ENCODE measurements around the gene ZSCAN5C. TPM values are rescaled to one million over a fixed set of nuclear protein-coding genes. Genes with fewer than 3 reads are reported as not detected.

Gene ZSCAN5C
- total RNA-seq, 4 donors from 2014 or later = not detected

GRCh38 chr19:56176881-56177280 lies 25.2 kb upstream of the ZSCAN5C start:
- TF ChIP-seq CTCF (IDR thresholded peaks at IDR 0.05) (no peak), POLR2A (IDR thresholded peaks at IDR 0.05) (no peak)
- Histone ChIP-seq H3K27ac (no peak overlapping the region), H3K4me1 (no peaks in the 10 kb centered on the region), H3K4me3 (no peak overlapping the region), H3K36me3 (no peaks in the 10 kb centered on the region), H3K9me3 (no peaks in the 10 kb centered on the region), H3K27me3 (no peaks in the 10 kb centered on the region)
- DNase-seq = no peak

- no peak overlapping the region for H3K27ac ChIP-seq
- no peaks in the 10 kb centered on the region for H3K27me3 ChIP-seq
- no peak overlapping the region for H3K4me3 ChIP-seq
- no peak for TF ChIP-seq CTCF (IDR thresholded peaks at IDR 0.05)
- TF ChIP-seq POLR2A (IDR thresholded peaks at IDR 0.05) = no peak
- no peaks in the 10 kb centered on the region for H3K9me3 ChIP-seq
- no peak for DNase-seq
- no peaks in the 10 kb centered on the region for H3K36me3 ChIP-seq
- H3K4me1 ChIP-seq = no peaks in the 10 kb centered on the region
These were observed 24.4 kb upstream of the ZSCAN5C start for GRCh38 chr19:56177564-56178243.

GRCh38 chr19:56189785-56190184 lies 12.3 kb upstream of the ZSCAN5C start:
- no peak for DNase-seq
- Histone ChIP-seq H3K27ac (no peak overlapping the region), H3K27me3 (no peaks in the 10 kb centered on the region), H3K9me3 (no peaks in the 10 kb centered on the region), H3K4me1 (no peaks in the 10 kb centered on the region), H3K4me3 (no peak overlapping the region), H3K36me3 (no peaks in the 10 kb centered on the region)
- no peak for TF ChIP-seq POLR2A (IDR thresholded peaks at IDR 0.05)
- TF ChIP-seq CTCF (IDR thresholded peaks at IDR 0.05) = no peak

- H3K27me3 ChIP-seq = no peaks in the 10 kb centered on the region
- TF ChIP-seq POLR2A (IDR thresholded peaks at IDR 0.05) = no peak
- TF ChIP-seq CTCF (IDR thresholded peaks at IDR 0.05) = no peak
- no peak overlapping the region for H3K27ac ChIP-seq
- H3K36me3 ChIP-seq = no peaks in the 10 kb centered on the region
- no peak for DNase-seq
- no peak overlapping the region for H3K4me3 ChIP-seq
- no peaks in the 10 kb centered on the region for H3K9me3 ChIP-seq
- H3K4me1 ChIP-seq = no peaks in the 10 kb centered on the region
These were observed 11.0 kb upstream of the ZSCAN5C start for GRCh38 chr19:56191115-56191514.

- Histone ChIP-seq H3K4me1 (no peaks in the 10 kb centered on the region), H3K9me3 (no peaks in the 10 kb centered on the region), H3K27me3 (no peaks in the 10 kb centered on the region), H3K36me3 (no peaks in the 10 kb centered on the region), H3K4me3 (no peak overlapping the region), H3K27ac (no peak overlapping the region)
- no peak for DNase-seq
- TF ChIP-seq POLR2A (IDR thresholded peaks at IDR 0.05) (no peak), CTCF (IDR thresholded peaks at IDR 0.05) (no peak)
These were observed 10.4 kb upstream of the ZSCAN5C start for GRCh38 chr19:56191711-56192110.

Data from Peyer's patch (tissue), 4 donors.